ENCODE results near the gene RPS6KA1. TPM values are rescaled to one million over a fixed set of nuclear protein-coding genes. Genes with fewer than 3 reads are reported as not detected.

RPS6KA1 gene
- total RNA-seq, 1 experiment from 2014 or later, result 20.6 TPM

DNA sequence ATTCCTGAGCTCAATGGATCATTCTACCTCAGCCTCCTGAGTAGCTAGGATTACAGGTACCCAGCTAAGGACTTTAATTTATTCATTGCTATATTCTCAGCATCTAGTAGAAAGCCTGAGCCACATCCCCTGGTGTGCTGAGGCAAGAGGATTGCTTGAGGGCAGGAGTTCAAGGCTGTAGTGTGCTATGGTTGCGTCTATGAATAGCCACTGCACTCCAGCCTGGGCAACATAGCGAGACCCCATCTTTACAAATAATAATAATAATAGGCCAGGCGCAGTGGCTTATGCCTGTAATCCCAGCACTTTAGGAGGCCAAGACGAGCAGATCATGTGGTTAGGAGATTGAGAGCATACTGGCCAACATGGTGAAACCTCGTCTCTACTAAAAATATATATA lies 3.3 kb upstream of the RPS6KA1 start:
- DNase-seq (ENCODE audit: low read depth, low spot score), result no peak
- in situ Hi-C loops (cut with HindIII; ENCODE audit: low pct_unique_long_range_greater_than_20kb, low sequenced_read_pairs), result no loop called here

- in situ Hi-C loops (cut with HindIII; ENCODE audit: low pct_unique_long_range_greater_than_20kb, low sequenced_read_pairs), result no loop called here
- peak; percentile 32 for DNase-seq (ENCODE audit: low read depth, low spot score)
These were observed 231 bp upstream of the RPS6KA1 start for GRCh38 chr1:26529405-26529654.

GRCh38 chr1:26530410-26530894 lies 891 bp downstream of the RPS6KA1 start:
- in situ Hi-C loops (cut with HindIII; ENCODE audit: low pct_unique_long_range_greater_than_20kb, low sequenced_read_pairs), result no loop called here
- DNase-seq (ENCODE audit: low read depth, low spot score), result no peak

GRCh38 chr1:26530895-26531598 lies 1.5 kb downstream of the RPS6KA1 start:
- in situ Hi-C loops (cut with HindIII; ENCODE audit: low pct_unique_long_range_greater_than_20kb, low sequenced_read_pairs), result no loop called here
- no peak for DNase-seq (ENCODE audit: low read depth, low spot score)

DNA sequence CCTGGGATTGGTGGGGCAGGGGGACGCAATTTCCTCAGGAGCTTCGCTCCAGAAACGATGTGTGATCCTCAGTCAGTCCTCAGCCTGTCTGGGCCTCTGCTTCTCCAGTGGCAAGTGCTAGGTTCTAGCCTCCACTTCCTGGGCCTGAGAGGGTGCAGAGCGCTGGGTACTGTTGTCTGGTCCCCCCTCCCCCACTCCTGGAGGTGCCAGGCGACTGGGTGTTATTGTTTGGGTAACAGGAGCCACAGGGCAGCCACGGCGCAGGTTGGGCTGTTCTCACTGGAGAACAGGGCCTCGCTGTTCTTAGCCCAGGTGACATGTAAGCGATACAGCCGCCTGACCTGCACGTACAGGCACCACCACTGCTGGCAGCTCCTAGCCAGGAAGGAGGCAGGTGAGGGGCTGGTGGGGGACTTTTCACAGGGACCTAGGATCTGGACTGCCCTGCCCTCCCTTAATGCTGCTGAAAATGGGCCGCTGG lies 2.1 kb downstream of the RPS6KA1 start:
- DNase-seq (ENCODE audit: low read depth, low spot score), result no peak
- in situ Hi-C loops (cut with HindIII; ENCODE audit: low pct_unique_long_range_greater_than_20kb, low sequenced_read_pairs), result no loop called here

DNA sequence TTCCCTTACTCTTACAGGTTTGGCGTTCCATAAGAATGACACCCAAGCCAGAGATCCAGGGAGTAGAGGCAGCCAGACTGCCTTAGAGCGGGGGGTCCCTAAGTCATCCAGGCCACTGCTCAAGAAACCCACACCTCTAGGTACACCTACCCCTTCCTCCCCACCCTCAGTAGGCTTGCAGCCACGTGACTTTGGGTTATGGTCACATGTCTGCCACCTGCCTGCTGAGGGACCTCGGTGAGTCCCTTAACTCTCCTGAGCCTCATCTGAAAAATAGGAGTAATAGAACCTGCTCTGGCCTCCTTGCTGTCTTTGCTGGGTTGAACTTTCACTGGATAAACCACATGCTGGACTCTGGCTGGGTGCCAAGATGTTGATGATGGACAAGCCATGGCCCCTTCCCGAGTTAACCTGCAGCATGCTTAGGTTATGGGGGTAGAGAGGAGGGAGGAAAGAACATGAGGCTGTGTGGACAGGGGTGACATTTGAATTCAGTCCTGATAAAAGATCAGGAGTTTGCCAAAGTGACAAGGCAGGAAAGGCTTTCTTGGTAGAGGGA lies 4.5 kb downstream of the RPS6KA1 start:
- in situ Hi-C loops (cut with HindIII; ENCODE audit: low pct_unique_long_range_greater_than_20kb, low sequenced_read_pairs), result no loop called here
- no peak for DNase-seq (ENCODE audit: low read depth, low spot score)

DNA sequence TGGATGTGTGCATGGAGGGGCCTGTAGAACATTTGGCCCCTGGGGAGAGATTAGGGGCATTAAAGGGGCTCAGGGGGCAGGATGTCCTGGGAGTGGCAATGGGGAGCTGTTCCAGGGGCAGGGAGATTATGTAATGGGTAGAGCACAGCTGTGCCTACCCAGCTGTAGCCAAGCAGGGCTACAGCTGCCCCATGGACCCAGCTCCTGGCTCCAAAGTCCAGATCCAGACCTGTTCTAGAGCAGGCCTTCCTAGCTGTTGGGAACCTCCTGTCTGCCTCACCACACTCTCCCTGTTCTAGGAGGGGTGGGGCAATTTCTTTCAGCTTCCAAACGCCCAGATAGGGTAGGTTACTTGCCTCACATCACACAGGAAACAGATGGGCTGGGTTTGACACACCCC lies 5.6 kb downstream of the RPS6KA1 start:
- in situ Hi-C loops (cut with HindIII; ENCODE audit: low pct_unique_long_range_greater_than_20kb, low sequenced_read_pairs), result no loop called here
- DNase-seq (ENCODE audit: low read depth, low spot score), result no peak

- DNase-seq (ENCODE audit: low read depth, low spot score), result no peak
- in situ Hi-C loops (cut with HindIII; ENCODE audit: low pct_unique_long_range_greater_than_20kb, low sequenced_read_pairs), result no loop called here
These were observed 6.5 kb downstream of the RPS6KA1 start for GRCh38 chr1:26536081-26536480.

GRCh38 chr1:26536521-26536920 lies 7.0 kb downstream of the RPS6KA1 start:
- in situ Hi-C loops (cut with HindIII; ENCODE audit: low pct_unique_long_range_greater_than_20kb, low sequenced_read_pairs), result no loop called here
- no peak for DNase-seq (ENCODE audit: low read depth, low spot score)

DNA sequence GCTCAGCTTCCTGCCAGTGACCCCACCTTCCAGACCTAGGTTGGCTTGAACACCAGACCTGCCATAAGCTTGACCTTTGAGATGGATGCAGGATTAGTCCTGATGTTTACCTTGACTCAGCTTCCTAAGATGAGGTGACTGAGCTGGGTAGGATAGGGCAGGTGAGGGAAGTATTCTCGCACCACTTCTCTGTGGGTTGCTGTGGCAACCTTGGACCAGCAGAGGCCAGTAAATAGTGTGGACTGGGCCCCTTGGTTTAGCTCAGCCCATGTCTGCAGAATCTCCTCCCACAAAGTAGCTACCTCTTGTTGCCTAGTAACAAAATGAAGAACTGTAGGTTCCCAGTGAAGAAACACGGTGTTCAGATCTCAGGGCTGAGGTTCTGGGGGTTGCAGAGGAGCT lies 8.4 kb downstream of the RPS6KA1 start:
- in situ Hi-C loops (cut with HindIII; ENCODE audit: low pct_unique_long_range_greater_than_20kb, low sequenced_read_pairs), result no loop called here
- peak; percentile 53 for DNase-seq (ENCODE audit: low read depth, low spot score)

DNA sequence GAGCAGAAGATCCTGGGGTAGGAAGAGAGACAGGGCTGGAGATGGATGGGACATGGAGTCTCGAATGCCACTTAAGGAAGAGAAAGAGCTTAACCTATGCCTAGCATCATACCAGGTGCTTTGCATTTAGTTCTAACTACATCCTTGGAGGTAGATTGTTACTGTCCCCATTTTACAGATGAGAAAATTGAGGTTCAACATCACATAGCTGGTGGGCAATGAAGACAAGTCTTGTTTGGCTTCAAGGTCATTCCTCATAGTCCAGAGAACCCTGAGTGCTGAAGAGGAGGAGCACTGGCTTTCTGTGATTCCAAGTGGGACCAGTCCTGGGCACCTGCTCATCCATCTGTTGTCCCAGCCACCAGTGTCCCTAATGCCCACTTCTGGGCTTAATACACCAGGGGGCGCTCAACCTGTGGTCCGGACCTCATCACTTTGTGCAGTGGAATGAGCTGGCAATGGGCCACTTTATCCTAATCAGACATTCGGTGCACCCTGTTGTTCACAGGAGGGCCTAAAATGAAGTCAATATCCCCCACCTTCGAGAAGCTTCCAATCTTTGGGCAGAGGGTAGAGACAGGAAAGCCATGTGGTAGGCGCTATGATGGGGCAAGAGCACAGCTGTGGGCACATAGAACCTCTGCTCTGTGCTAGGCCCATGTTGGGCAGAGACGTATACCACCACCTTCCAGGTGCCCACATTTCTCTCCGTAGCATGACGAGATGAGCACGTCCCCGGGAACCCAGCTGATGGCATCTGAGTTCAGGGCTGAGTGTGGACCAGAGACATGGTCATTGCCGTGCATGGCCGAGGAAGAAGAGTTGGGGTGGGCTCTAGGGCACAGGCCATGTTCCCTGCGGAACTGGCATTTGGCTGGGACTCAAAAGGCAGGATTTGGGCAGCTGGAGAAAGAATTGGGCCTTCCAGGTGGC lies 9.2 kb downstream of the RPS6KA1 start:
- DNase-seq (ENCODE audit: low read depth, low spot score), result peak; percentile 73
- in situ Hi-C loops (cut with HindIII; ENCODE audit: low pct_unique_long_range_greater_than_20kb, low sequenced_read_pairs), result no loop called here

GRCh38 chr1:26539722-26540121 lies 10.2 kb downstream of the RPS6KA1 start:
- in situ Hi-C loops (cut with HindIII; ENCODE audit: low pct_unique_long_range_greater_than_20kb, low sequenced_read_pairs), result no loop called here
- no peak for DNase-seq (ENCODE audit: low read depth, low spot score)

DNA sequence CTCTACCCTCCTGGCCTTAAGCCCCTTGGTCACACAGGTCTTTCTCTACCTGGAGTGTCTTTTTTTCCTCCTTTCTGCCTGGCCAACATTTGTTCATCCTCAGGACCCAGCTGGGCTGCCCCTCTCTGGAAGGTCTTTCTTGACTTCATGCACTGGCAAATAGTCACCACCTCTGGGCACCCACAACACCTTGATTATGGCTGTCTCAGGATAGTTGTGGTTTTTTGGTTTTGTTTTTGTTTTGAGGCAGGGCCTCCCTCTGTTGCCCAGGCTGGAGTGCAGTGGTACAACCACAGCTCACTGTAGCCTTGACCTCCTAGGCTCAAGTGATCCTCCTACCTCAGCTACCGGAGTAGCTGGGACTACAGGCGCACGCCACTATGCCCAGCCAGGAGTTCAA lies 10.8 kb downstream of the RPS6KA1 start:
- in situ Hi-C loops (cut with HindIII; ENCODE audit: low pct_unique_long_range_greater_than_20kb, low sequenced_read_pairs), result no loop called here
- DNase-seq (ENCODE audit: low read depth, low spot score), result no peak

- in situ Hi-C loops (cut with HindIII; ENCODE audit: low pct_unique_long_range_greater_than_20kb, low sequenced_read_pairs), result no loop called here
- no peak for DNase-seq (ENCODE audit: low read depth, low spot score)
These were observed 11.9 kb downstream of the RPS6KA1 start for GRCh38 chr1:26541431-26541815.

- in situ Hi-C loops (cut with HindIII; ENCODE audit: low pct_unique_long_range_greater_than_20kb, low sequenced_read_pairs), result no loop called here
- peak; percentile 11 for DNase-seq (ENCODE audit: low read depth, low spot score)
These were observed 12.5 kb downstream of the RPS6KA1 start for GRCh38 chr1:26541816-26542711.

DNA sequence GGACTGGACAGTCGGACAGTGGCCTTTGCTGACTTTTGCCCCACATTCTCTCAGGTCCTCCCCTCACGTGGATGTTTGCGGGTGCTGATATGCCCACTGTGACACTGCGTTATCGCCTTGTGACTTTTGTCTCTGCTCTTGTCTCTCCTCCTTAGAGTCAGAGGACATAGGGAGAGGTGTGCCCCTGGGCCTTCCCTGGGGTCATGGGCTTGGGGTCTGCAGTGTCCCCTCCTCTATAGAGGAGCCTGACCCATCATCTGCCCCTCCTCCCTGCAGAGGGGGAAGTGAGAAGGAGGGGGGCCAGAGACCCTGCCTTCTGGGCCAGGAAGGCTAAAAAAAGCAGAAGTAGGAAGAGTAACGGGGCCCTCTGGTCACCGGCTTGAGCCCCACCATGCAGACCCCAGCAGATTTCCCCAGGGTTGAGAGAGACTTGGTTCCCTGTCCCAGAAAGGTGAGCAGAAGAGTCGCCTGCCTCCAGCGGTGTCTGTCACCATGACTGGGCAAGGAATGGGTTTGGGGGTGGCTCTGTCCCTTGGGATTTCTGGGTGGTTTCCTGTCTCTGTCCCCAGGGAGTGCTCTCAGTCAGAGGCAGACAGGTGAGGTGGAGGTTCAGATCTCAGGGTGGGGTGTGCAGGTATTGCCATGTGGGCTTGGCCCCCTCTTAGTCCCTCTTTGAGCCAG lies 13.3 kb downstream of the RPS6KA1 start:
- in situ Hi-C loops (cut with HindIII; ENCODE audit: low pct_unique_long_range_greater_than_20kb, low sequenced_read_pairs), result no loop called here

DNA sequence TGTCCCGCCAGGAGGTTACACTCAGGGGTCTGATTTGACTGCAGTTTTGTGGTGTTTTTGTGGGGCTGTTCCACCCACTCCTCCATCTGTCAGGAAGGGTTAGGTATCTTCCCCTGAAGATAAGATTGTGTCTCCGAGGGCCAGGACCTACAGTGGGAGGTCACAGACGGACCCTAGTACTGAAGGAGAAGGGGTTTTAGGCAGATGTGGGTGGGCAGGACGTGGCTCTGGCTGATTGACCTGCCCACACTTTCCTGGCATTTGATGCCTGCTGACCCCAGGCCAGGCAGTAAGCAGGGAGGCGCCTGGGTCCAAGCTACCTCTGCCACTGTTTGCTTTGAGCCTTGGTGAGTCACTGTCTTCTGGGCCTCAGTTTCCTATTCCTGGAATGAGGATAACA lies 13.9 kb downstream of the RPS6KA1 start:
- no peak for DNase-seq (ENCODE audit: low read depth, low spot score)
- in situ Hi-C loops (cut with HindIII; ENCODE audit: low pct_unique_long_range_greater_than_20kb, low sequenced_read_pairs), result no loop called here

More for the DNA sequence above, 13.3 kb downstream of the RPS6KA1 start:
- DNase-seq (ENCODE audit: low read depth, low spot score), result no peak
